DLD1 (cell line): ENCODE results near the gene UNC79.

Experiments
- in situ Hi-C: cut with HindIII; loops from 2 replicates; pipeline ENCODE4 v1.10.0; 2017; ENCODE audit warnings: low sequenced_read_pairs

The UNC79 gene

GRCh38 chr14:93703941-93704340 is 273.2 kb downstream of the UNC79 start:
- in situ Hi-C loops, result loop anchor here (10.0 kb wide), 1 partner anchor 71 kb away; no protein-coding TSS in a partner anchor

- in situ Hi-C loops, result loop anchor here (10.0 kb wide), 1 partner anchor 69 kb away; no protein-coding TSS in a partner anchor
These were observed 274.9 kb downstream of the UNC79 start for GRCh38 chr14:93705513-93706156.

GRCh38 chr14:93706360-93706955 is 275.7 kb downstream of the UNC79 start:
- in situ Hi-C loops, result loop anchor here (10.0 kb wide), 1 partner anchor 68 kb away; no protein-coding TSS in a partner anchor

- in situ Hi-C loops, result loop anchor here (10.0 kb wide), 1 partner anchor 67 kb away; no protein-coding TSS in a partner anchor
These were observed 276.7 kb downstream of the UNC79 start for GRCh38 chr14:93707475-93707874.

GRCh38 chr14:93708311-93708734 is 277.6 kb downstream of the UNC79 start:
- in situ Hi-C loops, result loop anchor here (10.0 kb wide), 1 partner anchor 66 kb away; no protein-coding TSS in a partner anchor

GRCh38 chr14:93708800-93709199 is 278.1 kb downstream of the UNC79 start:
- in situ Hi-C loops, result loop anchor here (10.0 kb wide), 1 partner anchor 66 kb away; no protein-coding TSS in a partner anchor

- in situ Hi-C loops, result loop anchor here (10.0 kb wide), 1 partner anchor 66 kb away; no protein-coding TSS in a partner anchor
These were observed 278.5 kb downstream of the UNC79 start for GRCh38 chr14:93709249-93709648.

- in situ Hi-C loops, result no loop called here
These were observed 281.5 kb downstream of the UNC79 start for GRCh38 chr14:93712079-93712837.

- in situ Hi-C loops, result no loop called here
These were observed 282.3 kb downstream of the UNC79 start for GRCh38 chr14:93712838-93713724.

GRCh38 chr14:93713726-93714405 is 283.1 kb downstream of the UNC79 start:
- in situ Hi-C loops, result no loop called here

GRCh38 chr14:93714605-93715004 is 283.9 kb downstream of the UNC79 start:
- in situ Hi-C loops, result no loop called here

- in situ Hi-C loops, result no loop called here
These were observed 284.7 kb downstream of the UNC79 start for GRCh38 chr14:93715279-93715927.

GRCh38 chr14:93716002-93716745 is 285.4 kb downstream of the UNC79 start:
- in situ Hi-C loops, result no loop called here

GRCh38 chr14:93716746-93717667 is 286.3 kb downstream of the UNC79 start:
- in situ Hi-C loops, result no loop called here

- in situ Hi-C loops, result no loop called here
These were observed 287.1 kb downstream of the UNC79 start for GRCh38 chr14:93717668-93718320.

GRCh38 chr14:93719256-93719655 is 288.5 kb downstream of the UNC79 start:
- in situ Hi-C loops, result no loop called here
